Measurements from ENCODE around the gene OLFML3.

OLFML3 gene

GRCh38 chr1:114015075-114015474 lies 35.8 kb downstream of the OLFML3 start:
- no peak for TF ChIP-seq ZNF398 (tag by site-specific recombination; IDR thresholded peaks at IDR 0.05)
- TF ChIP-seq ZBTB6 (tag by site-specific recombination; IDR thresholded peaks at IDR 0.05) = no peak
- no peak for TF ChIP-seq OVOL3 (tag by site-specific recombination; IDR thresholded peaks at IDR 0.05)
- TF ChIP-seq ZNF791 (tag by site-specific recombination; IDR thresholded peaks at IDR 0.05) = no peak
- TF ChIP-seq ZBTB49 (tag by site-specific recombination; IDR thresholded peaks at IDR 0.05; ENCODE audit: low read depth) = no peak
- no peak for TF ChIP-seq ZNF670 (tag by site-specific recombination; IDR thresholded peaks at IDR 0.05; ENCODE audit: low read depth)
- TF ChIP-seq TSHZ1 (tag by site-specific recombination; IDR thresholded peaks at IDR 0.05; ENCODE audit: borderline replicate concordance) = no peak
- no peak for TF ChIP-seq ZNF610 (tag by site-specific recombination; IDR thresholded peaks at IDR 0.05; ENCODE audit: borderline replicate concordance)
- TF ChIP-seq ZNF391 (tag by site-specific recombination; IDR thresholded peaks at IDR 0.05; ENCODE audit: borderline replicate concordance, low read depth) = no peak
- TF ChIP-seq RBAK (tag by site-specific recombination; IDR thresholded peaks at IDR 0.05) = no peak
- TF ChIP-seq ZNF558 (tag by site-specific recombination; IDR thresholded peaks at IDR 0.05) = no peak
- TF ChIP-seq ZNF10 (tag by site-specific recombination; IDR thresholded peaks at IDR 0.05) = no peak
- no peak for TF ChIP-seq MYNN (tag by site-specific recombination; IDR thresholded peaks at IDR 0.05; ENCODE audit: borderline replicate concordance)
- no peak for TF ChIP-seq ZNF394 (tag by site-specific recombination; IDR thresholded peaks at IDR 0.05; ENCODE audit: borderline replicate concordance)
- no peak for TF ChIP-seq HOXA7 (CRISPR knock-in tag; IDR thresholded peaks at IDR 0.05; ENCODE audit: borderline replicate concordance)
- TF ChIP-seq PBX3 (CRISPR knock-in tag; IDR thresholded peaks at IDR 0.05) = no peak
- H3K27ac ChIP-seq (ENCODE audit: extremely low read depth, low read depth, low read length) = no peak overlapping the region
- ChIA-PET POLR2A (no interaction called here), CTCF (no interaction called here)
- no peak overlapping the region for H3K4me3 ChIP-seq (ENCODE audit: low read depth, low read length)
- no peaks in the 10 kb centered on the region for H3K4me1 ChIP-seq (ENCODE audit: control insufficient read depth, insufficient read depth, low read length)
- no peaks in the 10 kb centered on the region for H3K36me3 ChIP-seq (ENCODE audit: control insufficient read depth in 2 of 2, insufficient read depth in 1 of 2, low read length in 2 of 2)
- H3K9me3 ChIP-seq (ENCODE audit: control insufficient read depth, insufficient read depth, low read depth, low read length) = no peaks in the 10 kb centered on the region

Data from HEK293 (cell line).